ENCODE results near the gene CAPN12.

Gene CAPN12

GRCh38 chr19:38697197-38697596 lies 47.1 kb downstream of the CAPN12 start:
- DNase-seq (ENCODE audit: low read depth) = no peak

- no peak for DNase-seq (ENCODE audit: low read depth)
Measured at GRCh38 chr19:38696729-38697055, 47.6 kb downstream of the CAPN12 start.

GRCh38 chr19:38695832-38696728 lies 48.2 kb downstream of the CAPN12 start:
- no peak for DNase-seq (ENCODE audit: low read depth)

GRCh38 chr19:38695317-38695683 lies 49.0 kb downstream of the CAPN12 start:
- no peak for DNase-seq (ENCODE audit: low read depth)

- no peak for DNase-seq (ENCODE audit: low read depth)
Measured at GRCh38 chr19:38693380-38694223, 50.7 kb downstream of the CAPN12 start.

GRCh38 chr19:38692458-38693379 lies 51.6 kb downstream of the CAPN12 start:
- no peak for DNase-seq (ENCODE audit: low read depth)

GRCh38 chr19:38691938-38692457 lies 52.3 kb downstream of the CAPN12 start:
- DNase-seq (ENCODE audit: low read depth) = no peak

- DNase-seq (ENCODE audit: low read depth) = no peak
Measured at GRCh38 chr19:38690832-38691231, 53.4 kb downstream of the CAPN12 start.

- no peak for DNase-seq (ENCODE audit: low read depth)
Measured at GRCh38 chr19:38690146-38690545, 54.1 kb downstream of the CAPN12 start.

- DNase-seq (ENCODE audit: low read depth) = no peak
Measured at GRCh38 chr19:38687837-38688378, 56.4 kb downstream of the CAPN12 start.

GRCh38 chr19:38686530-38686888 lies 57.8 kb downstream of the CAPN12 start:
- DNase-seq (ENCODE audit: low read depth) = no peak

- DNase-seq (ENCODE audit: low read depth) = no peak
Measured at GRCh38 chr19:38685666-38686529, 58.4 kb downstream of the CAPN12 start.

- no peak for DNase-seq (ENCODE audit: low read depth)
Measured at GRCh38 chr19:38684862-38685665, 59.2 kb downstream of the CAPN12 start.

- DNase-seq (ENCODE audit: low read depth) = no peak
Measured at GRCh38 chr19:38684078-38684861, 60.0 kb downstream of the CAPN12 start.

GRCh38 chr19:38683393-38684077 lies 60.7 kb downstream of the CAPN12 start:
- DNase-seq (ENCODE audit: low read depth) = no peak

GRCh38 chr19:38682872-38683392 lies 61.3 kb downstream of the CAPN12 start:
- DNase-seq (ENCODE audit: low read depth) = no peak

- DNase-seq (ENCODE audit: low read depth) = no peak
Measured at GRCh38 chr19:38682195-38682867, 61.9 kb downstream of the CAPN12 start.

Data from activated T-cell treated with anti-CD3 and anti-CD28 coated beads for 1 hour (primary cell).